Medulla oblongata (tissue), 1 donor: ENCODE data around the gene ABHD1.

ENCODE experiments used
- DNase-seq: peaks from one replicate; pipeline ENCODE4 v3.0.0-alpha.2; 2015; ENCODE audit errors: extremely low spot score

The ABHD1 gene

DNA sequence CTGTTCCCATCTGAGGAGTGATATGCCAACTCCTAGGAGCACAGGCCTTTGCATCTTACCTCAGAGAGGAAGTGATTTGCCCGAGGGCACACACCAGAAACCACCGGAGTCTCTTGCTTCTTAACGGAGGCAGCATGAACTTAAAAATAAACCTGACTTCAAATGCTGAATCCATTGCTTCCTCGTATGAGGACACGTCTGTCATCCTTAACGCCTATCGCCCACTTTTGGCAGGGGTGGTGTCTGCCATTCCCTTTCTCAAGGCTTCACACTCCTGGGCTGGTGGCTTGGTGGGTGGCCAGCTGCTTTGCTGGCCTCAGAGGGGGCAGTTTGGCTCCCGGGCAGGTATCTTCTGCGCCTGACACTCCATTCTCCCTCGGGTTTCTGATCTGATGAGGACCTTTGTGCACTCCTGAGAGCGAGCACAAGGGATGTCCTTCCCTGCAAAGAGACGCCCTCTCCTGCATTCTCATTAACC, 11.9 kb downstream of the ABHD1 start:
- no peak for DNase-seq

DNA sequence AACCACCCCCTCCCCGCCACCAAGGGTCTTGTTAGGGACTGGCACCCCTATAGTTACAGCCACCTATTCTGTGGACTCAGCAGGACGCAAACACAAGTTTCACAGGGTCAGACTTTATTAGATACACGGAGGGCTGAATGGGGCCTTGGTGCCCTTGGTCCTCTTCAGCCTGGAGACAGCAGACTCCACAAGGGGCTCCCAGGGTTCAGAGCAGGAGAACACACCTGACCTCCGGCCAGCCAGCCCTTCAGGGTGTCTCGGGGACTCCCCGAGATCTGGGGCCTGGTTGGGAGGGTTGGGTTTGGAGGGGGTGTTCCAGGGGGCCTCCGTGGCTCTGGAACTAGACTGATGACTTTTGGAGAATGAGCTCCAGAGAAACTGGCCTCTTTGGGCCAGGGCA, 13.1 kb downstream of the ABHD1 start:
- no peak for DNase-seq

DNA sequence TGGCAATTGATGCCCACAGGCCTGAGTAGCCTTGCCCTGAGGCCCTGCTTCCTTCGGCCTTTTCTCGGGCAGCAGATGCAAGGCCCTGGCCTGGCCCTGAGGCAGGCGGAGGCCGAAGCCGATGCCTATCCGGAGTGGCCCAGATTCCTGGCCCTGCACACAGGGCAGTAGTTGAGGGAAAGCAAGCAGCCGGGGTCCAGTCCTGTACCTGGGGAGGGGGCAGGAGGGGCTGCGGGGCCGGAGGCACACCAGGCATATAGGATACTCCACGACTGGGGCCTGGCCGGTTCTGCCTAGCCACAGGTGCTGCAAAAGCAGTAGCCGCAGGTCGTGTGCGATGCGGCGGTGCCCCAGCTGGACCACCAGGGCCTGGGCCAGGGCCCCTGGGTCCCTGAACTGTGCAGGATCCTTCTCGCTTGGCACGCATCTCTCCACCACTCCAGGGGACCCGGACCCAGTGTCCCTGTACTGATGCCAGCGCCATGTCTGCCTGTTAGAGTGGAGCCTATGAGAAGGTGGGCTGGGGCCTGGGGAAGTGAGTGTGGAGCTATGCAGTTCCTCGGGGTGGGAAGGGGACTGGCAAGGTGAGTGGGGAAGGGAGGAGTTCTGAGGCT, 13.8 kb downstream of the ABHD1 start:
- no peak for DNase-seq

DNA sequence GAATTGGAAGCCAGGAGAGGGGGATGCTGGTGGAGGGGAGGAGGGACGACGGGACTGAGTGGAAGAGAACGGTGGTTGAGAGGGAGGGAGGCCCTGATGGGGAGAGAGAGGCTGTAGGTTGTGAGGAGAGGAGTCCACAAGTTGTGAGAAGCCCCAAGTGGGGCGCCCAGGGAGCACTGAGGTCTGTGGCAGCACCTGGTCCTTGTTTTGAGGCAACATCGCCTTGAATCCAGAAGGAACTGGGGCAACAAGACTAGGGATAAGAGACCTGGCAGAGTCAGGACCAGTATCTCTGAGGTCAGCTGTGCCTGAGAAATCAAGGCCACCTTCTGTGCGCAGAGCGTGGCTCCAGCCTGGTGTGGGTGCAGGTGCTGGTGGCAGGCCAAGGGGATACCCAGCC, 14.5 kb downstream of the ABHD1 start:
- no peak for DNase-seq

DNA sequence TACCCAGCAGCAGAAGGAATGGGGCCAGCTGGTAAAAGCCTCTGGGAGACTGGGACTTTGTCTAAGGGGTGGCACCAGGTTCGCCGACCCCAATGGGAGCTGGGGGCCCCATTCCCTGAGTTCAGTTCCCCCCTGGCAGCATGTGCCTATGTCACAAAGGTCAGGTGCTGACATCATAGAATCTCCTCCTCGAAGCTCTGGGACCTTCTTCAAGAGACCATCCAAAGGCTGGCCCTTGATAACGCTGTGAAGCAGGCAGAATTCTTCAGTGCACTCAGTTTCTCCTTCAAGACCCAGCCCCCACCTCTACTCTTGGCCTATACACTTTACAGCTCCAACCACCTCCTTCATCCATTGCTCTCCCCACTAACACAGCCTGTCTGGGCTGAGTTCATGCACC, 15.7 kb downstream of the ABHD1 start, which contains the start of gene PRR30:
Gene PRR30, minus strand, starts transcription at position 101 of the 400 bp plus-strand sequence. CDS start 1,081 bp downstream, outside the sequence.
- DNase-seq: no peak

DNA sequence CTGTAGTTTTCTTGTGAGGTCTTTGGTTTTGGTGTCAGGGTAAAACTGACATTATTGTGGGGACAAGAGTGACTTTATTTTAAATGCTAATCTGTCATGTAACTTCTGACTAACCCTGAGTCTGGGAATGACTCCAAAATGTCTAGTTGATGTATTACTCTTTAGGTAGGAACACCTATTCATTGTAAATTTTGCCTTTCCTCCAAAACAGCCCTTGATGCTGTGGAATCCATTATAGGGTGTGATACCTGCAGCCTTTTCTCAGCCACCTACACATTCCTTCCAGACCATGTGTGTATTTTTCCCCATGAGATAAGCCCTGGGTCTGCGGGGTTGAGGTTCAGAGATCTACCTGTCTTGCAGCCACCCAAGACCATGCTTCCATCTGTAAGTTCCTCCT, 19.7 kb downstream of the ABHD1 start:
- no peak for DNase-seq

DNA sequence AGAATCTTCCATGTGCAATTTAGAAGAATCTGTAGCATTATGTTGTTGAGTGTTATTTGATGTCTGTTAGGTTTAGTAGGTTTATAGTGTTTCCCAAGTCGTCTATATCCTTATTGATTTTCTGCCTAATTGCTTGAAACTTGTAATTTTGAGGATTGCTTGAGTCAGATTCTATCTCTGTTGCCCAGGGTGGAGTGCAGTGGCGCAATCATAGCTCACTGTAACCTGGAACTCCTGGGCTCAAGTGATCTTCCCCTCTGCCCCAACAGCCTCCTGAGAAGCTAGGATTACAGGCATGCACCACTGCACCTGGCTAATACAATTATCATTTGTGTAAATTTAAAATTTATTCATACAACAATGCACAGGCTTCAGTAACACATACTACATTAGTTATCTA, 22.1 kb downstream of the ABHD1 start:
- no peak for DNase-seq

DNA sequence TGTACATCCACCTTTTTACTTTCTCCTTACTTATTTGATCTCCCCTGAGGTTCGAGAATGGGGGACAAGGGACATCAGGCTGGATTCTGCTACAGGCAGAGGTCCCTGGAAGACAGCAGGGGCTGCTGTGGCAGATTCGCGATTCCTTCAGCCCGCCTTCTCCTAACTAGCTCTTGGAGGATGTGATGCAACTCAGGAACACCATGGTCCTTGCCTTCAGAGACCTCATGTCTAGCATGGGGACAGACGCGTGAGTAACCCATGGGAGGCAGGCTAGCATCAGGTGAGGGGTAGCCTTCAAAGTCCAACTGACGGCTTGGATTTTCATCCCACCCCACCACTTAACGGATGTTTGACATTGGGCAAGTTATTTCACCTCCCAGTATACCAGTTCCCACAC, 24.3 kb downstream of the ABHD1 start:
- no peak for DNase-seq

DNA sequence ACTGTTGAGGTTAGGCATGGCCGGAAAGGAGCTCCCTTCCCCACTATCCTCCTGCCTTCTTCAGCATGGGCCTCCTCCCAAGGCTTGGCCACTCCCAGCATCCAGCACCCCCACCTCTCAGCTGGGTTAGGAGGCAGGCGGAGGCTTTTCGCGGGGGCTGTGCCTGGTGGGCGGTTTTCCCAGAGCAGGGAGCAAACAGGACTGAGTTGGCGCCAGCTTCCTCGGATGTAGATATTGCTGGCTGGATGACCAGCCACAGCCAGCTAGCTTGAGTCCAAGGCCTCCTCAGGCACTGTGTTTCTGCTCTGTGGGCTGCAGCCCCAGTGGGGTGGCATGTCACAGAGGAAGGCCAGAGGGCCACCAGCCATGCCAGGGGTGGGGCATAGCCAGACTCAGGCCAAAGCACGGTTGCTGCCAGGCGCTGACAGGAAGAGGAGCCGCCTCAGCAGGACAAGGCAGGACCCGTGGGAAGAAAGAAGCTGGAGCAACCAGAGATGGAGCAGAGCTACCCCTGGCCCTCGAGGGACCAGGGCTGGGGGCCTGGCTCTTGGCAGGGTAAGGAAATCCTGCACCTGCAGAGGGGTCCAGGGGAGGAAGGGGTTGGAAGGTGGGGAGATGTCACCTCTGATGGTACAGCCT, 25.3 kb downstream of the ABHD1 start, which contains the start of gene TCF23:
Gene TCF23, plus strand, starts transcription at position 204 of the 639 bp plus-strand sequence. Its CDS starts 130 bp downstream, at position 334.
- no peak for DNase-seq

DNA sequence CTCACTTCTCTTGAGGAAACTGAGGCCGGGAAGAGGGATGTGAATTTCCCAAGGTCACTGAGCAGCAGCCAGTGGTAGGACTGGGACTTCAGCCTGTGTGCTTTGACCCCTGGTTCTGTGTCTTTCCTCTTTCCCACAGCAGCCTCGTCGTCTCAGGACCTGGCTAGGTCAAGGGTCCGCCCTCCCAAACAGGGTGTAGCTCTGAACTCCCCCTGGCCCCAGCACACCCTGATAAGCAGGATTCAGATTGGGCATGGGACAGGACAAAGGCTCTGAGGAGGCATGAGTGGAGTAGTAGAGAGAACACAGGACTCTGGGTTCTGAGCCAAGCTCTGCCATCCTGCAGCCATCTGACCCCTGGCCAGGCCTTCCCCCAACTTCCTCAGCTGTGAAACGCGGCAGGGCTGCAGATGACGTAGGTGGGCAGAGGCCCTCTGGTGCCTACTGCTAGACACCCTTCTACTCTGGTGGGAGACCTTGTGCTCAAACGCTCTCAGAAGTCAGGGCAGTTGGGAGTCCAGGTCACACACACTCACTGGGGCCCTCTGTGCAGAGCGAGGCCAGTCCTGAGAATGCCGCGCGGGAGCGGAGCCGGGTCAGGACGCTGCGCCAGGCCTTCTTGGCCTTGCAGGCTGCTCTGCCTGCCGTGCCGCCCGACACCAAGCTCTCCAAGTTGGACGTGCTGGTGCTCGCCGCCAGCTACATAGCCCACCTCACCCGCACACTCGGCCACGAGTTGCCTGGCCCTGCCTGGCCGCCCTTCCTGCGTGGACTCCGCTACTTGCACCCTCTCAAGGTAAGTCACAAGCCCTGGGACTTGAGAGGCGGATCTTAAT, 26.2 kb downstream of the ABHD1 start:
- no peak for DNase-seq

DNA sequence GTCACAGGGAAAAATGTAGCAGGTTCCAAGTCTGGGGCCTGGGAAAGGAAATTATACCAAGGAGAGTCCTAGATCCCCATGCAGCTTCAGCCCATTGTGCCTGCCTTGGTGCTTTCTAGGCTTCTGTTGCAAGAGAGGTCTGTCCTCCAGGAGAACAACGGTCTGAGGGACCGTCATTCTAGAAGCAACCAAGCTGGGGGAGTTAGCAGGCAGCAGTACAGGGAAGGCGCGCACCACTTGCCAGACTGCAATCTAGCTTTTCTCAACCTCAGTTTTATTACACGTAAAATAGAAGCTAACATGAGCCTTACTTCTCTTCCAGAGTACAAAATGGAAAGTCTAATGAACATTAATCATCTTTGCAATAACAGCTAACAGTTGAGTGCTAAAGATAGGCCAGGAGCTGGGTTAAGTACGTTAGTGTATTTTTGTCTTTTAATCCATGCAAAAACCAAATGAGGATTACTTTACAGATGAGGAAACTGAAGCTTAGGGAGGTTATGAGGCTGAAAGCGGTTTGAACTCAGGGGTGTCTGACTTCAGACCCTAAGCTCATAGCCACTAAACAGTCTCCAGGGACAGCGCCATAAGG, 27.1 kb downstream of the ABHD1 start:
- DNase-seq: no peak

DNA sequence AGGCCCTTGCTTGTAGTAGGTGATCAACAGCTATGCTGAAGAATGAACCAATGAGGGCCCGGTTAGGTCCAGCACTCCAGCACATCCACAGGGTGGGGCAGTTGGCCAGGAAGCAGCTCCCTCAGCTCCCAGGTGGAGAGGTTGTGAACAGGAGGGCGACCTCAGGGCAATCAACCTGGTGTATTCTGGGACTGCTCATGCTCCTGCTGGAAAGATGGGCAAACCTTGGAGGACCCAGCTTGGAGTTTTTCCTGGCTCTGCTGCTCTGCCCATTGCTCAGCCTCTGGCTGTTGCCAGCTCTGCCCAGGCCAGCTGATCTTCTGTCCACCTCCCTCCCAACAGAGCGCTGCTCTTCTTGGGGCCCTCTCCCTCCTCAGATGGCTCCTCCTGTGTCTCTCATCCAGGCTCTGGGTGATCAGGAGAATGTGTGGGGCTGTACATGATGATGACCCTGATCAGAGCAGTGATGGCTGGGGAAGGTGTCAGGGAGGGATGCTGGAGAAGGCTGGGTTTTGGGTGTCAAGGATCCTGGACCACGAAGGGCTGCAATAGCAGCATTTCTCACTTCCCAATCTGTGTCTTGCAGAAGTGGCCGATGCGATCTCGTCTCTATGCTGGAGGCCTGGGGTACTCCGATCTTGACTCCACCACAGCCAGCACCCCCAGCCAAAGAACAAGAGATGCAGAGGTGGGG, 28.6 kb downstream of the ABHD1 start:
- no peak for DNase-seq

DNA sequence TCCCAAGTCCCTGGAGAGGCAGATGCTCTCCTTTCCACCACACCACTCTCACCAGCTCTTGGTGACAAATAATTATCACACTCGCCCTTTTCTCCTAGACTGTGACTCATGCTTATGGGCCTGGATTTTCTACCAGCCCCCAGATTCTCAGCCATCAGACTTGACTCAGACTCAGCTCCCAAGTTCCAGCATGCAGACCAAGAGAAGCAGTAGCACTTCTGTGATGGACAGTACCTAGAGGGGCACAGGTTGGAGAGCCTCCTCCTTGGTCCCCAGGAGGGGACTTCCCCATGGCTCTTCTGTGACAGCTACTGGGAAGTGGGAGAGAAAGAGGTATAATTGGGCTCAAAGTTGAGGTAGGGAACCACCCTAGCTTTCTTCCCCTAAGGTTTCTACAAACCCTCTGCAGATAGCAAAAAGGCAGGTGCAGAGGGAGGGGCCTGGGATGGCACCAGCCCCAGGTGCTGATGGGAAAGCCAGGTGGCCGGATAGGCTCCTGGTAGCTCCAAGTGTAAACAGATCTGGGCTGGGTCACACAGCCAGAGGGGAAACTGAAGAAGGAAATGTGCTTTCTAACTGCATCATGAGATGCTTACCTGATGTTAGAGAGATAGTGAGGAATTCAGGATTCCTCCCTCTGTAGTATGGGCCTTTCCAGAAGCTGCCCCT, 29.3 kb downstream of the ABHD1 start:
- DNase-seq: no peak

DNA sequence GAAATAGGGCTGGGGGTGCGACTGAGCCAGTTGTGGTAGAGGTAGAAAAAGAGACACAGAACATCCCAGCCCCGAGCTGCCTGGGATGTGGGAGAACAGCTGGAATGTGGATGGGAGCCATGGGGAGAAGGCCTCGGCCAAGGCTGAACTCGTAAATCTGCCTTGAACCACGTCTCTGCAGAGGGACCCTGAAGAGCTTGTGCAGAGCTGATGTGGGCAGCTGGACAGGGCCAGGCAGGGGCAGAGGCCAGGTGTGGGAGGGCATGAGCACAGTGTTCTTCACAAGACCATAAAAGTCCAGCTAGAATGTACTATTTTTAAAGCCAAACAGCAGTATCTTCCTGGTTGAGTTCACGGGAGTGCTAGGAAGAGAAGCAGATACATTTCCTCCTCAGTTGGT, 30.9 kb downstream of the ABHD1 start:
- DNase-seq: no peak

DNA sequence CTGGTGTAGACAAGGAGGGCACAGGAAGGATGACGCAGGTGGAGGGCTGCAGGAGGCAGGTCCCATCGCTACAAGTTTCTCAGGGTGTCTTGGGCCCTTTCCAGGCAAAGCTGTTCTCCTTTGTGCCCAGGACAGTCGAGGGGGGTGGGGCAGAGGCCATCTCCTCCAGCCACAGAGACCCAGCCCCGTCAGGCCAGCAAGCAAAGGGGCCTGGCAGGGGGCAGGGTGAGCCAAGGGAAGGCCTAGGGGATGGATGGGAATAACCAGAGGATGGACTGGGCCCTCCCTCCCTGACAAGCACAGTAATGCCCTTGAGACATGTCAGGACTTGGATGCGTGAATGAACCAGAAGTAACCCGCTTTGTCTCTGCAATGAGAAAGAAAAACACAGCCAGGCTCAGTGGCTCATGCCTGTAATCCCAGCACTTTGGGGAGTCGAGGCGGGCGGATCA, 31.5 kb downstream of the ABHD1 start:
- no peak for DNase-seq

DNA sequence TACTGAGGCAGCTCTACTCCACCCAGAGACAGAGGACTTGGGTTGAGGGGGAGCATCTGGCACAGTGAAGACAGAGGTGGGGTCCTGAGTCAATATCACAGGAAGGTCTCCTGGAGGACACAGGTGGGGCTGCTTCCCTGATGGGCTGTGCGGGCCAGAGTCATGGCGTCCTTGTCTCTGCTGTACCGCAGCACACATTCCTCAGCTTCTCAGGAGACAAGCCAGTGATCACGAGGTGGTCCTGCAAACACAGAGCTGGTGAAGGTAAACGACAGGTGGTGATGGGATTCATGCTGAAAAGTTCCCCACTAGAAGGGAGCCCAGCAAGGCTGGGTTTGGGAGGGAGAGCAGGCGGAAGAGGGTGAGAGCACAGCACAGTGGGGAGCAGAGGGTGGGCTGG, 34.9 kb downstream of the ABHD1 start:
- no peak for DNase-seq

DNA sequence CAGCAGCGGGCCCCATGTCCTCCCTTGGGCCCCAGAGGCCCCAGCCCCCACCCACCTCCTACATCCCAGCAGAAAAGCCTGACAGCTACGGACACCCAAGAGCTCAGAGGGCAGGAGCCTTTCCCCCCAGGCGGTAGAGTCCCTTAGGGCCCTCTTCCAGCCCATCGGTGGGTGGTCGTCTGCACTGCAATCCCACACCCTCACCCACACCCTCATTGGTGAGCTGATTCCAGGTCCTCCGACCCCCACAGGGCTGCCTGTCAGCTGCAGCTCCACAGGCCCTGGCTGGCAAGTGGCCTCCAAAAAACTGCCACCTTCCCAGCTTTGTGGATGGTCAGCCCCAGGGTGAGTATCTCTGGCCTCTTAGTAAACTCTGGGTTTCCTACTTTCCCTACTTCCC, 35.7 kb downstream of the ABHD1 start:
- DNase-seq: no peak

DNA sequence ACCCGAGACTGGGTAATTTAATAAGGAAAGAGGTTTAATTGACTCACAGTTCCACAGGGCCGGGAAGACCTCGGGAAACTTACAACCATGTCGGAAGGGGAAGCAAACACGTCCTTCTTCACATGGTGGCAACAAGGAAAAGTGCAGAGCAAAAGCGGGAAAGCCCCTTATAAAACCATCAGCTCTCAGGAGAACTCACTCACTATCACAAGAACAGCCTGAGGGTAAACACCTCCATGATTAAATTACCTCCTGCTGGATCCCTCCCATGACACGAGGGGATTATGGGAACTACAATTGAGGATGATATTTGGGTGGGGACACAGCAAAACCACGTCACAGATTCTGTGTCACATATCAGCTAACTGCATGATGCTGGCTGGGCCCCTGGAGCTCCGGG, 36.6 kb downstream of the ABHD1 start:
- DNase-seq: no peak

DNA sequence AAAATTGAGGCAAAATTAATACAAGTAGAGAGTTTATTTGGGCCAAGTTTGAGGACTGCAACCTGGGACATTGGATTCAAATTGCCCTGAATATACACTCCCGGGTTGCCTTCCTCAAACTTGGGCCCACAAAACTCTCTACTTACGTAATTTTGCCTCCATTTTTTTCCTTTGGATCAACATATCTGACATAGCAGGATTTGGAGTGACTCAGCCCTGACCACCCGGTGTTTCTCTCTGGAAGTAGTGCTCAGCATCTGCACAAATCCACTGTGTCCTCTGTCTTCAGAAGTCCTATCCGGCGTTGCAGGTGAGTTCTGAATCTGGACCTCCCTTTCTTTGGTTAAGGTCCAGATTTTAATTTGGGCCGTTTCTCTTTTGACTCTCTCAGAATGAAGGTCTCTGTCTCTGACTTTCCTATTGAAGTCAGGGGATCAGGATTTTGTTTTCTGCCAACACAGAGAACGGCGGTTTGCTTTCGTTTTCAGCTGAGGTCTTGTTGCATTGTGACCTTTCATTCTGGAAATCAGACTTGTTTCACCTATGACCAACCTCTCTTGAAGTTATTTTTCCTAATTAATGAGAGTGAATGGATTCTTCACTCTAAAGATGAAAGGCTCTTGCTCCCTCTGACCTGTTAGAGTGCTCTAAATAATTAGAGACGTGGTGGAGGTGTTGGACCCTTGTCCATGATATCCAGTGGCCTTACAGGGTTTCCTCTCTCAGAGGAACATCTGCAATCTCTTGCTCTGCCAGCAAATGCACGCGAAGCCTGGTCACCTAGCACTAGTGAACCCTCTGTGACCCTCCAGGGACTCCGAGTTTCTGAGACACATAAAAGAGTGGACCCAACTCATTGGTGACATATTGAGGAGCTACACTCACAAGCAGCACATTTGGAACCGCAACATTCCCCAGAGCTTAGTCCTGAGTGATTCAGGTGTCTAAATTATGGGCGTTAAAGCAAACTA, 38.8 kb downstream of the ABHD1 start:
- no peak for DNase-seq
